SU-DHL-6 (cell line): ENCODE results near the gene NFIA.

ENCODE experiments used
- CTCF ChIP-seq: fragments of 200-600 bp; sonication (generic); IDR thresholded peaks from one replicate; pipeline ENCODE4 v1.5.1; 2017; ENCODE audit warnings: antibody characterized with exemption, mild to moderate bottlenecking, low read length, moderate library complexity; ENCODE audit not compliant: insufficient read depth, poor library complexity, severe bottlenecking
- EZH2phosphoT487 ChIP-seq: fragments of 200-600 bp; sonication (generic), shearing (Covaris generic); conservative IDR thresholded peaks from 2 replicates; pipeline ENCODE4 v1.6.1; 2018; ENCODE audit warnings: mild to moderate bottlenecking, antibody characterized with exemption, low read length, moderate library complexity, mixed read lengths

- TF ChIP-seq CTCF = no peak
- no peak for TF ChIP-seq EZH2phosphoT487
Observed at GRCh38 chr1:61173118-61173517, 90.8 kb downstream of the NFIA start.
